Activated T-helper 9 cell treated with anti-CD3 and anti-CD28 coated beads, Interleukin-2, amount 50 U/mL, for 16 hours (primary cell): ENCODE data around the gene ATP8B4.
"Not testable (repeated sequence)": the region's sequence is repeated elsewhere in the genome, so short reads cannot be mapped to it uniquely, and the experiment has no call there.

Experiments
- DNase-seq: peaks from one replicate; pipeline ENCODE4 v3.0.0-alpha.2; 2020; ENCODE audit warnings: low read depth

ATP8B4 gene

DNA sequence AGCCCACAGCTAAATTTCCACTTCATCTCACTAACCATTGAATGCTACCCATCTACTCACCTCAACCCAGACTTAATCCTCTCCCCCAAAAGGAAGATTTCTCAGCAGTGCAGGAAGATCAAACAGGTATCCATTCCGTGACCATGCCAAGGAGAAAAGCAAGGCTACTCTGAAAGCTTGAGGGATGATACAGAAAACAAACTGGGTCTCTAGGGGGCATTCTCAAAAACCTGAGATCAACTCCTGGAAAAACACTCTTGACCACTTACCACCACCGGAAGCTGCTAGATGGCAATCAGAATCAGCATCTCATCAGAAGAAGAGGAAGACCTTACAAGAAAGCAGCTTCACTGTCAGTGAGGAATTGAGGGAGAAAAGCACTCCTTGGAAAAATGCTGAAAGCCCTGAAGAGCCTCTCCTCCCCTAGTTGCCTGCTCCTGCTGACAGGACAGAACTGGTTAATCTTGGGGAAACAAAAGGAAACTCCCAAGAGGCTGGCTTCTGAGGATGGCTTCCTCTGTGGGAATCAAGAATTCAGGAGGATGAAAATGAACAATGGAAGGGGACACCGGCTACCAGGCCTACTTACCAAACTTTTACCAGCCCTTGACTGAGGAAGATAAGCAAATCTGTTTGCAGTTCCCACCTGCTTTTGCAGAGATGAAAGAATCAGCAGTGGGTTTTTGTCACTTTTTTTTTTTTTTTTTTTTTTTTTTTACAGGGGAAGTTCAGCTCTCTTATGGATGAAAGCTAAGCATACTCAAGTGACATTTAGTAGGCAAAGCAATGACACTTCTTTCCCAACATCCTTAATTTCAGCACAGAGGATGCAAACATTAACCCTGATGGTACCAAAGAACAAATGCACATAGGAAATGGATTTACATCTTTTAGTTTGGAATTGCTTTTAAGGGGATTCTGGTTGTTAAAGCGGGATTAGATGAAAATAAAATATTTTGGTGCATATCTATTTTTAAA is at the start of gene ATP8B4:
TSS of gene ATP8B4 (minus strand) at position 171 of the 978 bp plus-strand sequence. CDS start 12,267 bp downstream, outside the sequence.
- no peak for DNase-seq

- no peak for DNase-seq
Observed at GRCh38 chr15:50168379-50168778, 49.3 kb upstream of the ATP8B4 start.

DNA sequence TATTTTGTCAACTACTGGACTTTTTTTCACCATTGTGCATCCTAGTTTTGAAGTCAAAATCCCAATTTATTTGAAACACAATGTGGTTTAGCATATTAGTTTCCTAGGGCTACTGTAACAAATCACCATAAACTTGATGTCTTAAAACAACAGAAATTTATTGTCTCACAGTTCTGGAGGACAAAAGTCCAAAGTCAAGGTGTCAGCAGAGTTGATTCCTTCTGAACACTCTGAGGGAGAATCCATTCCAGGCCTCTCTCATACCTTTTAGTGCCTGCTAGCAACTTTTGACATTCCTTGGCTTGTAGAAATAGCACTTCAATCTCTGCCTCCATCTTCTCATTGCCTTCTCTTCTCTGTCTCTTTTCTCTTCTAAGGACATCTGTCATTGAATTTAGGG is 48.1 kb upstream of the ATP8B4 start:
- DNase-seq: no peak

DNA sequence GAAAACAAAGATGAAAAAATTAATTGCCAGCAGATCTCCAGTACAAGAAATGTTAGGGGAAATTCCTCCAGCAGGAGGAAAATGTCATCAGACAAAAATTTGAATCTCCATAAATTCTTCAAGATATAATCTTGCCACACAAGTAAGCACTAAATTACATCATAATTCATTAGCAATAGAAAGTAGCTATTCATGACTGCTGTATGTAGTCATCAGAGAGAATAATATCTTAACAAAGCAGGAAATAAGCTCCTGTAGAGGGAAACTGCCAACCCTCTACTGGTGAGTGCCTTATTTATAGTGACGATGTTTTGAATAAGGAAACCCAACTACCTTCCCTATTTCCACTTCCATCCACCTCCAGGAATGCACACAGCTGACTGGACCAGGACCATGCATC is 47.2 kb upstream of the ATP8B4 start:
- DNase-seq: no peak

DNA sequence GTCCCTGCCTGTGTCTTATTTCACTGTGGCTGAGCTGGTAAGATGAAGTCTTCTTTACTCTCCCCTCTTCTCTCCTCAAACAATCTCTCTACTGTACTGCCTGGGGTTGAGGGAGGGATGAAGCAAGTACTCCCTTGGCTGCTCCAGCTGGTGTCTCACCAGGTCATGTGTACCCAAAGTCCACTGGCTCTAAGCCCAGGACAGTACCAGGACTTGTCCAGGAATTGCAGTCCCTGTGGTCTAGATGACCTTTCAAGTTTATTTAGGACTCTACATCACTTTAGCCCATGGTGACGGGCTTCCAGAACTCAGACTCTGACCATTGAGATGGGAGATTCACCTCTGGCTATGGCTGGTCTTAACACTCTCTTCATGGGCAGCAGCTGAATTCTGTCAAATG is 45.4 kb upstream of the ATP8B4 start:
- no peak for DNase-seq

GRCh38 chr15:50163719-50164410 is 44.8 kb upstream of the ATP8B4 start:
- DNase-seq: no peak

DNA sequence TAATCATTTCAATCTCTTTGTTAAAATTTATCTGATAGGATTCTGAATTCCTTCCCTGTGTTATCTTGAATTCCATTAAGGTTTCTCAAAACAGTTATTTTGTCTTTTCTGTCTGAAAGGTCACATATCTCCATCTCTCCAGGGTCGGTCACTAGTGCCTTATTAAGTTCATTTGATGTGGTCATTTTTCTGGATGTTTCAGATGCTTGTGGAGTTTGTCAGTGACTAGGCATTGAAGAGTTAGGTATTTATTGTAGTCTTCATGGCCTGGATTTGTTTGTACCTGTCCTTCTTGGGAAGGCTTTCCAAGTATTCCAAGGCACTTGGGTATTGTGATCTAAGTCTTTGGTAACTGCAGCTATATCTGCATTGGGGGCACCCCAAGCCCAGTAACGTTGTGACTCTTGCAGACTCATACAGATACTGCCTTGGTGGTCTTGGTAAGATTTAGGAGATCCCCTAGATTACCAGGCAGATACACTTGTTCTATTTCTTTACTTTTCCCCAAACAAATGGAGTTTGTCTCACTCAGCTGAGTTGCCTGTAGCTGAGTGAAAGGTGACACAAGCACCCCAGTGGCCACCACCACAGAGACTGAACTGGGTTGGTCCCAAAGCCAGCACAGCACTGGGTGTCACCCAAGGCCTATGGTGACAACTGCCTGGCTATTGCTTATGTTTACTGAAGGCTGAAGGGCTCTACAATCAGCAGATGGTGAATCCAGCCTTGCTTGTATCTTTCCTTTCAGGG is 44.1 kb upstream of the ATP8B4 start:
- no peak for DNase-seq

DNA sequence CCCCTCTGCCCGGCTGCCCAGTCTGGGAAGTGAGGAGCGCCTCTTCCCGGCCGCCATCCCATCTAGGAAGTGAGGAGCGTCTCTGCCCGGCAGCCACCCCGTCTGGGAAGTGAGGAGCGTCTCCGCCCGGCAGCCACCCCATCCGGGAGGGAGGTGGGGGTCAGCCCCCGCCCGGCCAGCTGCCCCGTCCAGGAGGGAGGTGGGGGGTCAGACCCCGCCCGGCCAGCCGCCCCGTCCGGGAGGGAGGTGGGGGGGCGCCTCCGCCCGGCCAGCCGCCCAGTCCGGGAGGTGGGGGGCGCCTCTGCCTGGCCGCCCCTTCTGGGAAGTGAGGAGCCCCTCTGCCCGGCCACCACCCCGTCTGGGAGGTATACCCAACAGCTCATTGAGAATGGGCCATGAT is 39.2 kb upstream of the ATP8B4 start:
- not testable (repeated sequence) for DNase-seq

- no peak for DNase-seq
Observed at GRCh38 chr15:50151476-50151875, 32.4 kb upstream of the ATP8B4 start.

DNA sequence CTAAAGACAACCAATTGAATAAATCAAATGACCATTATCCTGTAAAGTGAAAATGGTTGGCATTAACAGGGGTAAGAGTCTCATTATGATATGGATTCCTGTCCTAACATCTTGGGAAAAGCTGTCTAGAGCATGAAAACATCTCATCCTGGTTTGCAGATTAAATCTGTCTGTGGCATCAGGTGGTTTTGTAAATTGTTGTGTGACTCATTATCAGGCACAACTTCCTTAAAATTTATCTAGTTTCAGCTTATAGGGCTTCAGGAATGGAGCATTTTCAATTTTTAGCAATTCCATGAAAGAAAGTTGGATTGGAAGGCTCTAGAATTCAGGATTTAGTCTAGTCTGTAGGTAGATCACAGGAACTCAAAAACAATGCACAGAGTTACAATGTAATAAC is 31.8 kb upstream of the ATP8B4 start:
- DNase-seq: no peak

- DNase-seq: no peak
Observed at GRCh38 chr15:50150349-50150748, 31.3 kb upstream of the ATP8B4 start.

DNA sequence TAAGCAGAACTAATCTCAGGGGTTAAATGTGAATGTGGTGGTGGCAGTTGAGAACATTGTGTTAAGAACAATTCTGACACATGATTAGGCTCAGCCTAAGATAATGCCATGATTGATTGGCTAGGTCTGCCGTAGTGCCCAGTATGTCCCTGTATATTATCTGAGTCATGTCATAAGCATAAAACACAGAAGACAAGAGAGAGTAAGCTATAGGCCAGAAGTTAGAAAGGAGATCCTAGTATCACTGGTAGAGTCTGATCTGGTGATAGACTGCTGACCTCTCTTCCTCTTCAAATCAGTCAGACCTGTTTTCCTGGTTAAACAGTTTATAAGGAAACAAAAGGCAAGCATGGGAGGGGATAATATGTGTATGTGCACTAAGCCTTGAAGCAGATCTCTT is 30.1 kb upstream of the ATP8B4 start:
- no peak for DNase-seq

- DNase-seq: no peak
Observed at GRCh38 chr15:50148362-50148963, 29.4 kb upstream of the ATP8B4 start.

GRCh38 chr15:50146632-50147031 is 27.6 kb upstream of the ATP8B4 start:
- DNase-seq: no peak

- DNase-seq: no peak
Observed at GRCh38 chr15:50145451-50145872, 26.4 kb upstream of the ATP8B4 start.

GRCh38 chr15:50144341-50145120 is 25.5 kb upstream of the ATP8B4 start:
- DNase-seq: no peak

- DNase-seq: no peak
Observed at GRCh38 chr15:50143255-50143860, 24.3 kb upstream of the ATP8B4 start.

DNA sequence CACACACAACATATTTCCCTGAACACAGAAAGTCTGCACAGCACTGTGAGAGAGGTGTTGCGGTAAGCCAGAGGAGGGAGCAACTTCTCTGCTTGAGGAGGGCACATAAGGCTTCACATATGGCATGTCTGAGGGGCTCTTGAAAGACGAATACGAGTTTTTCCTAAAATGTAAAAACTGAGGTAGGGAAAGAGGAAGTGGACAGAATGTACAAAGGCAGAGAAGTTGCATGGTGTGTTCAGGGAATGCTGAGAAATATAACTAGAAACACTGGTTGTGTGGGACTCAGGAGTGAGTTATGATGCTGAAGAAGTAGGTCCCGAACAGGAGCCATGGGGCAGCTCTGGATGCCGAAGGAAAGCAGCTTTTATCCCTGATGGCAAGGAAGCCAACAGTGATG is 22.8 kb upstream of the ATP8B4 start:
- no peak for DNase-seq

GRCh38 chr15:50140983-50141382 is 21.9 kb upstream of the ATP8B4 start:
- DNase-seq: no peak

DNA sequence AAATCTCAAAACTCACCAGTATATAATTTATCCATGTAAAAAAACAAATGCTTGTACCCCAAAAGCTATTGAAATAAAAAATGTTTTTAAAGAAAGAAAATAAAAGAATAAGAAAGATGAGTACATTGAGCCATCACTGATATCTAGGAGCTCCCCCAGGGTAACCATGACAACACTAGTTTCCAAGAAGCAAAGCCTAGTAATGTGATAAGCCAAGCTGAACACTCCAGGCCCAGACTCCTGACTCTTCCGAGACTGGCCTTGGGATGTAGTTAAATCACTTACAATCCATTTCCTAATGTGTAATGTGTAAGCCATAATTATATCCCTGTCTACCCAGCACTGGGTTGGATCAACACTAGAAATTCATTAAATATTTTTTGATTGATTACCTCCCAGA is 21.1 kb upstream of the ATP8B4 start:
- DNase-seq: no peak

DNA sequence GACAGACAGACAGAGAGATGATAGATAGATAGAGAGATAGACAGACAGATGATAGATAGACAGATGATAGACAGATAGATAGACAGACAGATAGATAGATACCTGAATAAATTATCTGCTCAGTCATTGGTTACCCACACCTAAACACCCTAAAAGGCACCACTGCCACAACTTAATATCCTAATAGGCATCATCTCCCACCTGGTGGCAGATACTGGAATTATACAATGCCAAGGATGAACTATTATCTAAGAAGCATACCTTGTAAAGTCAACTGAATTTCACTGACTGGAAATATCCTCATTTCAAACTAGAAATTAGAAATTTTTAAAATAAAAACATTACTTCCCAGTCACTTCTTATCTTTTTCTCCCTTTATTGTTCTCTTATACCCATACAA is 19.4 kb upstream of the ATP8B4 start:
- DNase-seq: no peak
